Muscle layer of duodenum (tissue), 2 donors: ENCODE results near the gene ZNF839.

Experiments
- H3K27ac ChIP-seq: one replicate; pipeline ENCODE4 v1.7.0; 2013; ENCODE audit warnings: mild to moderate bottlenecking, low read length
- H3K27me3 ChIP-seq: one replicate; pipeline ENCODE4 v1.7.0; 2013; ENCODE audit warnings: low read depth, mild to moderate bottlenecking, control low read depth, low read length
- H3K36me3 ChIP-seq, 2 donors: one replicate each; pipeline ENCODE4 v1.7.0; 2013; ENCODE audit warnings: low read length in 2 of 2, control low read depth in 1 of 2, mild to moderate bottlenecking in 1 of 2; ENCODE audit not compliant: insufficient read depth in 2 of 2, control insufficient read depth in 1 of 2
- H3K4me1 ChIP-seq, 2 donors: one replicate each; pipeline ENCODE4 v1.7.0; 2013; ENCODE audit warnings: low read length in 2 of 2, mild to moderate bottlenecking in 2 of 2, control low read depth in 1 of 2, moderate library complexity in 1 of 2; ENCODE audit not compliant: insufficient read depth in 2 of 2, control insufficient read depth in 1 of 2
- H3K4me3 ChIP-seq, 2 donors: one replicate each; pipeline ENCODE4 v1.7.0; 2013; ENCODE audit warnings: low read length in 2 of 2, low read depth in 1 of 2, mild to moderate bottlenecking in 1 of 2
- H3K9me3 ChIP-seq, 2 donors: one replicate each; pipeline ENCODE4 v1.7.0; 2013; ENCODE audit warnings: low read length in 2 of 2, control low read depth in 1 of 2, mild to moderate bottlenecking in 1 of 2; ENCODE audit not compliant: control insufficient read depth in 1 of 2
- donor health status: healthy.

ZNF839 gene

GRCh38 chr14:102319351-102320032 is at the start of gene ZNF839:
Gene ZNF839 (plus strand): TSS chr14:102319746. CDS start chr14:102319766, 20 bp downstream.
- Histone ChIP-seq H3K36me3 (no peaks in the 10 kb centered on the region), H3K27ac (peak within 1 kb of the TSS; percentile 98), H3K4me3 (peak within 1 kb of the TSS; percentile 75 to 94), H3K4me1 (peaks cover 13 to 33% of the 10 kb centered on the region in 2 donors), H3K9me3 (no peaks in the 10 kb centered on the region), H3K27me3 (no peaks in the 10 kb centered on the region)

GRCh38 chr14:102272392-102272791 is 47.2 kb upstream of the ZNF839 start:
- Histone ChIP-seq H3K27me3 (no peaks in the 10 kb centered on the region), H3K4me3 (no peak overlapping the region)

GRCh38 chr14:102275866-102276265 is 43.7 kb upstream of the ZNF839 start:
- H3K9me3 ChIP-seq, result no peaks in the 10 kb centered on the region
- peaks cover 0 to 18% of the 10 kb centered on the region in 2 donors for H3K36me3 ChIP-seq
- no peak overlapping the region for H3K4me3 ChIP-seq
- H3K27me3 ChIP-seq, result no peaks in the 10 kb centered on the region
- no peak overlapping the region for H3K27ac ChIP-seq
- peaks cover 0 to 7% of the 10 kb centered on the region in 2 donors for H3K4me1 ChIP-seq

More at GRCh38 chr14:102272392-102272791, 47.2 kb upstream of the ZNF839 start:
- Histone ChIP-seq H3K27ac (no peak overlapping the region), H3K9me3 (no peaks in the 10 kb centered on the region), H3K36me3 (no peaks in the 10 kb centered on the region), H3K4me1 (no peaks in the 10 kb centered on the region)

GRCh38 chr14:102277874-102278630 is 41.5 kb upstream of the ZNF839 start:
- no peaks in the 10 kb centered on the region for H3K27me3 ChIP-seq
- no peak overlapping the region for H3K27ac ChIP-seq
- peaks cover 0 to 7% of the 10 kb centered on the region in 2 donors for H3K4me1 ChIP-seq
- H3K36me3 ChIP-seq, result peaks cover 0 to 23% of the 10 kb centered on the region in 2 donors
- no peaks in the 10 kb centered on the region for H3K9me3 ChIP-seq
- H3K4me3 ChIP-seq, result no peak overlapping the region

GRCh38 chr14:102278631-102278935 is 41.0 kb upstream of the ZNF839 start:
- H3K9me3 ChIP-seq, result no peaks in the 10 kb centered on the region
- H3K27ac ChIP-seq, result no peak overlapping the region
- H3K27me3 ChIP-seq, result no peaks in the 10 kb centered on the region
- H3K36me3 ChIP-seq, result peaks cover 0 to 23% of the 10 kb centered on the region in 2 donors
- peaks cover 0 to 7% of the 10 kb centered on the region in 2 donors for H3K4me1 ChIP-seq
- H3K4me3 ChIP-seq, result no peak overlapping the region

DNA sequence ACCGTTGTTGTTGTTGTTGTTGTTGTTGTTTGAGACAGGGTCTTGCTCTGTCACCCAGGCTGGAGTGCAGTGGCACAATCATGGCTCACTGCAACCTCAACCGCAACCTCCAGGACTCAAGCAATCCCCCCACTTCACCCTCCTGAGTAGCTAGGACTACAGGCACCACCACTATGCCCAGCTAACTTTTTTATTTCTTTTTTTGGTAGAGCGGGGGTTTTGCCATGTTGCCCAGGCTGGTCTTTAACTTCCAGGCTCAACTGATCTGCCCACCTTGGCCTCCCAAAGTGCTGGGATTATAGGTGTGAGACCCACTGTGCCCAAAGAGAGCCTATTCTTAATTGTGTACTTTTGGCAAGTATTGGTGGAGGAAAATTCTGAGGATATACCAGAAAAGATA is 40.3 kb upstream of the ZNF839 start:
- Histone ChIP-seq H3K27me3 (no peaks in the 10 kb centered on the region), H3K36me3 (peaks cover 0 to 23% of the 10 kb centered on the region in 2 donors), H3K4me3 (no peak overlapping the region), H3K27ac (no peak overlapping the region), H3K9me3 (no peaks in the 10 kb centered on the region), H3K4me1 (peaks cover 0 to 7% of the 10 kb centered on the region in 2 donors)

DNA sequence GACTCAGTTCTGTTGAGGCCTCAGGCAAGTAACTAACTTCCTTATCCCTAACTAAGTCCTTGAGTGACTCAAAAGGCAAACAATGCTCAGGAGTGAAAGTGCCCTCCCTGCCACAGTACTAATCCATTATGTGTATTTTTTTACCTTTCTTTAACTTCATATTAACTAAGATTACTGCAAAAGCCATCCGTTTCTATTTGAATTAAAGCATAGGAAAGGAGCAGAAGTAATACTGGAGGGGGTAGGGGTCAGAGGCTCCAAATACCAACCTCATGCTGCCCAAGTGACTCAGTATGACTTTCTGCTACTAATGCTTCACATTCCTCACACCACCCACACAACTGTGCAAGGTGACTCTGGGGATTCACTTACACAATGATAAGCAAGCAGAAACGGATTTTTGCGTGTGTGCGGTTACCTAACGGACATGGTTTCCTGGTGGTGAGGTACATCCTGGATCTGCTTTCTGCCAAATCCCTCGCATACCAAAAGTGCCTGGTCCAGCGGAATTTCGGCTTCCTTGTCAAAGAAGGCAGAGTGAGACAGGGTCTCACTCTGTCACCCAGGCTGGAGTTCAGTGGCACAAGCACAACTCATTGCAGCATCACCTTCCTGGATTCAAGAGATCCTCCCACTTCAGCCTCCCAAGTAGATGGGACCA is 39.7 kb upstream of the ZNF839 start:
- Histone ChIP-seq H3K27ac (no peak overlapping the region), H3K36me3 (peaks cover 0 to 23% of the 10 kb centered on the region in 2 donors), H3K27me3 (no peaks in the 10 kb centered on the region), H3K4me3 (no peak overlapping the region), H3K4me1 (peaks cover 0 to 7% of the 10 kb centered on the region in 2 donors), H3K9me3 (no peaks in the 10 kb centered on the region)

- H3K4me1 ChIP-seq, result peaks cover 0 to 7% of the 10 kb centered on the region in 2 donors
- no peaks in the 10 kb centered on the region for H3K9me3 ChIP-seq
- H3K27ac ChIP-seq, result no peak overlapping the region
- no peaks in the 10 kb centered on the region for H3K27me3 ChIP-seq
- peaks cover 0 to 23% of the 10 kb centered on the region in 2 donors for H3K36me3 ChIP-seq
- H3K4me3 ChIP-seq, result no peak overlapping the region
Measured at GRCh38 chr14:102280376-102280962, 39.1 kb upstream of the ZNF839 start.

DNA sequence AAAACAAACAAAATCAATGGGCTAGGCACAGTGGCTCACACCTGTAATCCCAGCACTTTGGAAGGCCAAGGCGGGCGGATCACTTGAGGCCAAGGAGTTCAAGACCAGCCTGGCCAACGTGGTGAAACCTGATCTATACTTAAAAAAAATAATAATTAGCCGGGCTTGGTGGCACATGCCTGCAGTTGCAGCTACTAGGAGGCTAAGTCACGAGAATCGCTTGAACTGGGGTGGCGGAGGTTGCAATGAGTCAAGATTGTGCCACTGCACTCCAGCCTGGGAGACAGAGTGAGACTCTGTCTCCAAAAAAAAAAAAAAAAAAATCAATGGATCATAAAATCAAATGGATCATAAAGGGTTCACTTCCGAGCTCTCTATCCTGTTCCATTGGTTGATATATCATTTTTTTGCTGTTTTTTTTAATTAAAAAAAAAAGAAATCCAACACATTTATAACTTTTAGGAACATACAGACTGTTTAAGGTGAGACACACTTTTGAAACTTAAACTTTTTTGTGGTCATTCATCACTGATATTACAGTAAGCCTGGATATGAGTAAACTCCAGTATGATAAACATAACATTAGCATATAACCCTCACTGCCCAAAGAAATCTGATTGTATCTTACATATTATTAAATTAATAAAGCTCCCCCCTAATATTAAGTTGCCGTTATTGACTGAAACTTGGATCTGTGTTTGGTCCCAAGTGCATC is 36.6 kb upstream of the ZNF839 start:
- Histone ChIP-seq H3K27ac (no peak overlapping the region), H3K4me3 (no peak overlapping the region), H3K36me3 (peaks cover 0 to 23% of the 10 kb centered on the region in 2 donors), H3K4me1 (peaks cover 0 to 6% of the 10 kb centered on the region in 2 donors), H3K27me3 (no peaks in the 10 kb centered on the region), H3K9me3 (no peaks in the 10 kb centered on the region)

- H3K27me3 ChIP-seq, result no peaks in the 10 kb centered on the region
- no peak overlapping the region for H3K4me3 ChIP-seq
- H3K4me1 ChIP-seq, result no peaks in the 10 kb centered on the region
- peaks cover 0 to 23% of the 10 kb centered on the region in 2 donors for H3K36me3 ChIP-seq
- H3K27ac ChIP-seq, result no peak overlapping the region
- H3K9me3 ChIP-seq, result no peaks in the 10 kb centered on the region
Measured at GRCh38 chr14:102283631-102284129, 35.9 kb upstream of the ZNF839 start.
